ENCODE measurements around the gene CNTNAP1. TPM values are rescaled to one million over a fixed set of nuclear protein-coding genes. Genes with fewer than 3 reads are reported as not detected.

Gene CNTNAP1
- total RNA-seq, 1 donor from 2014 or later: 2.3 TPM

DNA sequence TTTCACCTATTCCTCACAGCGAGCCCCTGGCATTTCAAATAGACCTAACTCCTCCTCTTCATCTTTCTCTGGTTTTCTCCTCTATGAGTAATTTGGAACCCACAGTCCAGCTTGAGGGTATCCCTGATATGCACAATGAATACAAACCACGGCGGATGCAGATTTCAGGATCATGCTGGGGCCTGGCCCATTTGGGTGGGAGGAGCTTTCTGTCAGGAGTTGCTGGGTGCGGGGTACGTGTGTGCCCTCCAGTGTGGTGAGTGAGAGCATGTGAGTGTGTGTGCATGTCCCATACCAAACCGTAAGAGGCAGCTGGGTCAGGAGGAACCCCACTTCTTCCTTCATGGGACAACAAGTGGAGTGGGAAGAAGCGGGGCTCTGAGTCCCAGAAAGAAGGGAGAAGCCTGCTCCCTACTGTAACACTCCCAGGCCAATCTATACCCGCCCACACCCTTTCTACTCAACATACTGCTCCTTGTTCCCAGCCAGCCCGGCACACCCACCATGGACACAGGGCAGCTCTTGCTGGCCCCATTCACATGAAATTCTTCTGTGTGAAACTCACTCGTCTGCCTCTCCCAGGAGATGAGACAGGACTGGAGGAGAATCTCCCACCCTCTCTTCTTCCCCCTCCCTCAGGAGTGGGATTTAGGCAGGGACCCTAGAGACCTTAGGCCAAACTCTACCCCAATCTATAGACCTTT lies 18.4 kb downstream of the CNTNAP1 start:
- peaks cover 13% of the 10 kb centered on the region for H3K36me3 Mint-ChIP-seq (ENCODE audit: insufficient read depth)
- H3K4me1 Mint-ChIP-seq (ENCODE audit: low read depth): no peaks in the 10 kb centered on the region
- H3K27me3 Mint-ChIP-seq: no peaks in the 10 kb centered on the region
- DNase-seq (ENCODE audit: low spot score, unreplicated experiment): no peak
- no peak overlapping the region for H3K27ac Mint-ChIP-seq
- no peak overlapping the region for H3K4me3 Mint-ChIP-seq (ENCODE audit: low read depth)
- no peaks in the 10 kb centered on the region for H3K9me3 Mint-ChIP-seq (ENCODE audit: low read depth)
- TF ChIP-seq, protein P1, sequence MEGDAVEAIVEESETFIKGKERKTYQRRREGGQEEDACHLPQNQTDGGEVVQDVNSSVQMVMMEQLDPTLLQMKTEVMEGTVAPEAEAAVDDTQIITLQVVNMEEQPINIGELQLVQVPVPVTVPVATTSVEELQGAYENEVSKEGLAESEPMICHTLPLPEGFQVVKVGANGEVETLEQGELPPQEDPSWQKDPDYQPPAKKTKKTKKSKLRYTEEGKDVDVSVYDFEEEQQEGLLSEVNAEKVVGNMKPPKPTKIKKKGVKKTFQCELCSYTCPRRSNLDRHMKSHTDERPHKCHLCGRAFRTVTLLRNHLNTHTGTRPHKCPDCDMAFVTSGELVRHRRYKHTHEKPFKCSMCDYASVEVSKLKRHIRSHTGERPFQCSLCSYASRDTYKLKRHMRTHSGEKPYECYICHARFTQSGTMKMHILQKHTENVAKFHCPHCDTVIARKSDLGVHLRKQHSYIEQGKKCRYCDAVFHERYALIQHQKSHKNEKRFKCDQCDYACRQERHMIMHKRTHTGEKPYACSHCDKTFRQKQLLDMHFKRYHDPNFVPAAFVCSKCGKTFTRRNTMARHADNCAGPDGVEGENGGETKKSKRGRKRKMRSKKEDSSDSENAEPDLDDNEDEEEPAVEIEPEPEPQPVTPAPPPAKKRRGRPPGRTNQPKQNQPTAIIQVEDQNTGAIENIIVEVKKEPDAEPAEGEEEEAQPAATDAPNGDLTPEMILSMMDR (IDR thresholded peaks at IDR 0.05; ENCODE audit: unreplicated experiment): no peak

DNA sequence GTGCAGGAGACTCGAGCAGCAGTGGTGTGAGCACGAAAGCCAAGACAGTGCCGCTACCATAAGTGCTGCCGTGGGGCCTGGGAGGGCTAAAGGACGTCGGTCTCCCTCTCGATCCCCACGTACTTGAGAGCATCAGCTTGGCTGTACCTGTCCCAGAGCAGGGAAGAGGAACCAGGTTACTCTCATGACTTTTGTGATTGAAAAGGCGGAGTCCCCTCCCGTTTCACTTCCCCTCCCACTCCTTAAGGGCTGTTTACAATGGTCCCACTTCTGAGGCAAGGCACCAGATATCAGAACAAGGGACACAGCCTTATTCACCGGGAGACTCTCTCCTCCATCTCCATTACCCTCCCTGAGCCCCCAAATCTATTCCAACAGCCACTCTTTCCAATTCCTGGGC lies 20.1 kb downstream of the CNTNAP1 start:
- no peaks in the 10 kb centered on the region for H3K4me1 Mint-ChIP-seq (ENCODE audit: low read depth)
- TF ChIP-seq, protein P1 (IDR thresholded peaks at IDR 0.05; ENCODE audit: unreplicated experiment): no peak

DNA sequence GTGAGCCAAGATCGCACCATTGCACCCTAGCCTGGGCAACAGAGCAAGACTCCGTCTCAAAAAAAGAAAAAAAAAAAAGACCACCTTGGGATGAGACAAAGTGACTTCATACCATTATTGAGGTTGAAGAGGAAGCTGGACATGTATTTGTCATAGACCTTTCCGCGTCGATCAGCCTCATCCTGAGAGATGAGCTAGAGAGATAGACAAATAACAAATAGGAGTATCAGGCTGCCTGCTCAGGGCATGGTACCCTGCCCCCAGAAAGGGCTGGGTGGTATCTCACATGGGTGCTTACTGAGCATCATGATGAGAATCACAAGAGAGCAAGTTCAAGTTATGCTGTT lies 22.1 kb downstream of the CNTNAP1 start:
- Mint-ChIP-seq H3K4me1 (ENCODE audit: low read depth) (no peaks in the 10 kb centered on the region), H3K4me3 (ENCODE audit: low read depth) (no peak overlapping the region), H3K9me3 (ENCODE audit: low read depth) (no peaks in the 10 kb centered on the region), H3K27me3 (no peaks in the 10 kb centered on the region), H3K27ac (no peak overlapping the region), H3K36me3 (ENCODE audit: insufficient read depth) (peaks cover 19% of the 10 kb centered on the region)
- DNase-seq (ENCODE audit: low spot score, unreplicated experiment): no peak
- TF ChIP-seq, protein P1 (IDR thresholded peaks at IDR 0.05; ENCODE audit: unreplicated experiment): no peak

More for the DNA sequence above, 20.1 kb downstream of the CNTNAP1 start:
- Mint-ChIP-seq H3K4me3 (ENCODE audit: low read depth) (no peak overlapping the region), H3K27me3 (no peaks in the 10 kb centered on the region), H3K36me3 (ENCODE audit: insufficient read depth) (peaks cover 13% of the 10 kb centered on the region), H3K27ac (no peak overlapping the region), H3K9me3 (ENCODE audit: low read depth) (no peaks in the 10 kb centered on the region)
- DNase-seq (ENCODE audit: low spot score, unreplicated experiment): no peak

DNA sequence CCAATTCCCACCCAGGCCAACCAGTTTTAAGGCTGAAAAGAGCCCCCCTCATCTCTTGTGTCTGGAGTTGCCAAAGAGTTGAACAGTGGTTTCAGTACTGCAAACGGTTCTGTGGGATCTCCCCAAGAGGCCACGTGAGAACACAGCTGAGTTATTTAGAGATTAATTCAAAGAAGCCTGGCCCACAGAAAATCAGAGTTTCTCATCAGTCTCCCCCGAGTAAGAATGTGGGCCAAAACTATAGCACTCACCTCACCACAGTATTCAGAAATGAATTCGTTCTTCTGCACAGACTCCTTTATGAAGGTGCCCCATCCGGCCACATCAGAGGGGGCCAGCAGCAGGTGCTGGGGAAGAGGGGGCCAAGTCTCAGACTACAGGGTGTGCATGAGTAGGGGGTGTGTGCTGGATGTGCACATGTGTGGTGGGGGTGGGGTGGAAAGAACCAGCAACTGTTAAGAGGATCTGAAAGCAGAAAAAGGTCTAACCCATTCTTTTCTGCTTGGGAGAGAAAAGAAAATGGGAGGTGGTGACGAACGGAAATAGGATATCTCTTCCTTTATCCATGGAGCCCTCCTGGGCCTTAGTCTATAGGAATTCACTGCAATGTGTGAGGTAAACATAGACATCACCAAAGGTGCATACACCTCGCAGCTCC lies 22.6 kb downstream of the CNTNAP1 start:
- H3K9me3 Mint-ChIP-seq (ENCODE audit: low read depth): no peaks in the 10 kb centered on the region
- DNase-seq (ENCODE audit: low spot score, unreplicated experiment): no peak
- TF ChIP-seq, protein P1 (IDR thresholded peaks at IDR 0.05; ENCODE audit: unreplicated experiment): no peak
- H3K36me3 Mint-ChIP-seq (ENCODE audit: insufficient read depth): peaks cover 19% of the 10 kb centered on the region
- no peaks in the 10 kb centered on the region for H3K27me3 Mint-ChIP-seq
- no peak overlapping the region for H3K4me3 Mint-ChIP-seq (ENCODE audit: low read depth)
- no peak overlapping the region for H3K27ac Mint-ChIP-seq
- H3K4me1 Mint-ChIP-seq (ENCODE audit: low read depth): no peaks in the 10 kb centered on the region

DNA sequence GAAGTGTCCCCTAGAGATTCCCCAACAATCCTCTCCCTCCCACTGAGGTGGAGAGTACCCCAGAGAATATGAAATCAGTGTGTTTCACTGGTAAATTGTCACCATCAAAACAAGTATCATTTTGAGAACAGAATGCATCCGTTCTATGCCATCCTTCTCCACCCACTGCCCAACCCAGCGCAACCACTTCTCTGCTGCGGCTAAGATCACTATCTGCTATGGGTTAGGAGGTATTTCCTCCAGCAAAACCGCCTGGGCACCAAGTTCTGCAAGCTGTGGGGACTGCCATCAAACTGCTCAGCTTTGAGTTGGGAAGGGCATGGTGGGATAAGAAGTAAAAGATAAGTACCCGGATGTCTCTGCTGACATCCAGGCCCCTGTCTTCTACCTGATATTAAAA lies 24.4 kb downstream of the CNTNAP1 start:
- H3K27ac Mint-ChIP-seq: no peak overlapping the region
- TF ChIP-seq, protein P1 (IDR thresholded peaks at IDR 0.05; ENCODE audit: unreplicated experiment): no peak
- DNase-seq (ENCODE audit: low spot score, unreplicated experiment): no peak
- no peak overlapping the region for H3K4me3 Mint-ChIP-seq (ENCODE audit: low read depth)
- H3K4me1 Mint-ChIP-seq (ENCODE audit: low read depth): no peaks in the 10 kb centered on the region
- peaks cover 19% of the 10 kb centered on the region for H3K36me3 Mint-ChIP-seq (ENCODE audit: insufficient read depth)
- no peaks in the 10 kb centered on the region for H3K9me3 Mint-ChIP-seq (ENCODE audit: low read depth)
- H3K27me3 Mint-ChIP-seq: no peaks in the 10 kb centered on the region

Measured in progenitor cell of endocrine pancreas (in vitro differentiated cells).